Hepatocyte (in vitro differentiated cells): Measurements from ENCODE around the gene ZNF407. TPM values are rescaled to one million over a fixed set of nuclear protein-coding genes. Genes with fewer than 3 reads are reported as not detected.

ENCODE experiments used
- DNase-seq: peaks from one replicate; pipeline ENCODE4 v3.0.0-alpha.2; 2016; ENCODE audit warnings: low spot score
- H2AFZ ChIP-seq: fragments of 200-600 bp; sonication (generic); 2 replicates; pipeline ENCODE4 v1.6.0; 2016; ENCODE audit warnings: antibody characterized with exemption, mild to moderate bottlenecking
- H3K27ac ChIP-seq: fragments of 200-600 bp; sonication (generic); 2 replicates; pipeline ENCODE4 v1.5.1; 2016; ENCODE audit warnings: mild to moderate bottlenecking
- H3K27me3 ChIP-seq: fragments of 200-600 bp; sonication (generic); 2 replicates; pipeline ENCODE4 v1.6.1; 2016
- H3K36me3 ChIP-seq: fragments of 200-600 bp; sonication (generic); replicated peaks from 2 replicates; pipeline ENCODE4 v1.5.1; 2016; ENCODE audit warnings: low read depth; ENCODE audit not compliant: insufficient read depth
- H3K4me1 ChIP-seq: fragments of 200-600 bp; sonication (generic); 2 replicates; pipeline ENCODE4 v1.5.1; 2016; ENCODE audit warnings: mild to moderate bottlenecking, moderate library complexity; ENCODE audit not compliant: insufficient read depth
- H3K4me2 ChIP-seq: fragments of 200-600 bp; sonication (generic); 2 replicates; pipeline ENCODE4 v1.6.0; 2016
- H3K4me3 ChIP-seq: fragments of 200-600 bp; sonication (generic); 2 replicates; pipeline ENCODE4 v1.5.1; 2016; ENCODE audit warnings: mild to moderate bottlenecking
- H3K79me2 ChIP-seq: fragments of 200-600 bp; sonication (generic); 2 replicates; pipeline ENCODE4 v1.6.0; 2017; ENCODE audit warnings: mild to moderate bottlenecking
- H3K9me2 ChIP-seq: fragments of 200-600 bp; sonication (generic); replicated peaks from 2 replicates; pipeline ENCODE4 v1.6.0; 2017; ENCODE audit warnings: mild to moderate bottlenecking; ENCODE audit not compliant: insufficient read depth
- H3K9me3 ChIP-seq: fragments of 200-600 bp; sonication (generic); 2 replicates; pipeline ENCODE4 v1.5.1; 2016; ENCODE audit warnings: low read depth, mild to moderate bottlenecking
- H4K20me1 ChIP-seq: fragments of 200-600 bp; sonication (generic); 2 replicates; pipeline ENCODE4 v1.6.0; 2016; ENCODE audit warnings: mild to moderate bottlenecking; ENCODE audit not compliant: insufficient read depth, poor library complexity, severe bottlenecking
- EZH2 ChIP-seq: fragments of 200-600 bp; sonication (generic); IDR thresholded peaks from 2 replicates; pipeline ENCODE4 v1.6.1; 2016; ENCODE audit warnings: antibody characterized with exemption, mild to moderate bottlenecking, borderline replicate concordance
- EZH2phosphoT487 ChIP-seq: fragments of 200-600 bp; sonication (generic); IDR thresholded peaks from one replicate; pipeline ENCODE4 v1.6.1; 2018; ENCODE audit warnings: antibody characterized with exemption, mild to moderate bottlenecking, low read depth, moderate library complexity; ENCODE audit not compliant: unreplicated experiment, severe bottlenecking
- whole genome bisulfite sequencing: methylation state at CpG from one replicate; pipeline ENCODE4 v1.1.6; 2016; ENCODE audit warnings: low lambda C conversion rate; ENCODE audit errors: missing lambda C conversion rate; 5-methylcytosine and 5-hydroxymethylcytosine counted together
- polyA plus RNA-seq: library from polyadenylated mRNA; unstranded; fragments of >200 nt; fragmentation: Nextera tagmentation; extraction: Ambion mirVana; gene quantifications from 2 replicates; pipeline ENCODE4 v1.2.1, GENCODE V29; 2016
- total RNA-seq: library from RNA; depleted of rRNA; stranded (reverse); fragments of >200 nt; gene quantifications from 2 replicates; pipeline ENCODE4 v1.2.3, GENCODE V29; 2014
- TF ChIP-seq, protein P1 (sequence below): fragments of 200-600 bp; sonication (generic); IDR thresholded peaks from 2 replicates; pipeline ENCODE4 v1.5.1; 2016; ENCODE audit warnings: antibody characterized with exemption, mild to moderate bottlenecking; ENCODE audit not compliant: poor library complexity

Gene ZNF407
- total and polyA plus RNA-seq, 2 experiments from 2014 or later, result 3.2 to 12.4 TPM

DNA sequence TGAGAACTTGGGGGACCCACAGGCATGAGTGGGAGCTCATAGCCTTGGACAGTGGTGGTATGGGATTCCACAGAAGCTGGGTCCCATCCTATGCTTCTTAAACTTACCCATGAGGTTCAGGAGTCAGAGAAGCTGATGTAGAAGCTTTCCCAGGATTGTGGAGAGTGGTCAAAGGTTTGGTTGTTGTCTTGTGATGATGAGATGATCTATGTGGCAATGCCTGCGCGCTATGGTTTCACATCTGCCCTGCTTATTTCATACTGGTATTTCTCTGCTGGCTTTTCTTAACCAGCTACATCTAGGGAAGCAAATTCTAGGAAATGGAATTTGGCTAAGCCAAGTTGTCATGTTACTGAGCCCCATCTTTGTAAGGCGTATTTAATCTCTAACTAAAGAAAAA lies 168.6 kb downstream of the ZNF407 start:
- peaks cover 3% of the 10 kb centered on the region for H4K20me1 ChIP-seq
- no peak overlapping the region for H3K4me2 ChIP-seq
- no peaks in the 10 kb centered on the region for H3K79me2 ChIP-seq
- H3K36me3 ChIP-seq, result no peaks in the 10 kb centered on the region
- H3K27me3 ChIP-seq, result no peaks in the 10 kb centered on the region
- no peak overlapping the region for H3K4me3 ChIP-seq
- TF ChIP-seq EZH2 (no peak), EZH2phosphoT487 (no peak)
- TF ChIP-seq, protein P1, sequence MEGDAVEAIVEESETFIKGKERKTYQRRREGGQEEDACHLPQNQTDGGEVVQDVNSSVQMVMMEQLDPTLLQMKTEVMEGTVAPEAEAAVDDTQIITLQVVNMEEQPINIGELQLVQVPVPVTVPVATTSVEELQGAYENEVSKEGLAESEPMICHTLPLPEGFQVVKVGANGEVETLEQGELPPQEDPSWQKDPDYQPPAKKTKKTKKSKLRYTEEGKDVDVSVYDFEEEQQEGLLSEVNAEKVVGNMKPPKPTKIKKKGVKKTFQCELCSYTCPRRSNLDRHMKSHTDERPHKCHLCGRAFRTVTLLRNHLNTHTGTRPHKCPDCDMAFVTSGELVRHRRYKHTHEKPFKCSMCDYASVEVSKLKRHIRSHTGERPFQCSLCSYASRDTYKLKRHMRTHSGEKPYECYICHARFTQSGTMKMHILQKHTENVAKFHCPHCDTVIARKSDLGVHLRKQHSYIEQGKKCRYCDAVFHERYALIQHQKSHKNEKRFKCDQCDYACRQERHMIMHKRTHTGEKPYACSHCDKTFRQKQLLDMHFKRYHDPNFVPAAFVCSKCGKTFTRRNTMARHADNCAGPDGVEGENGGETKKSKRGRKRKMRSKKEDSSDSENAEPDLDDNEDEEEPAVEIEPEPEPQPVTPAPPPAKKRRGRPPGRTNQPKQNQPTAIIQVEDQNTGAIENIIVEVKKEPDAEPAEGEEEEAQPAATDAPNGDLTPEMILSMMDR, result no peak
- H3K27ac ChIP-seq, result no peak overlapping the region
- WGBS, result 95% methylated on average over 3 of the region's 3 CpGs
- H3K9me2 ChIP-seq, result no peaks in the 10 kb centered on the region
- no peaks in the 10 kb centered on the region for H3K4me1 ChIP-seq
- H3K9me3 ChIP-seq, result no peaks in the 10 kb centered on the region
- DNase-seq, result no peak
- H2AFZ ChIP-seq, result no peak overlapping the region

GRCh38 chr18:74768096-74768495 lies 170.4 kb downstream of the ZNF407 start:
- Histone ChIP-seq H2AFZ (no peak overlapping the region), H3K4me2 (no peak overlapping the region), H3K9me2 (no peaks in the 10 kb centered on the region), H3K4me1 (no peaks in the 10 kb centered on the region), H4K20me1 (peaks cover 3% of the 10 kb centered on the region), H3K4me3 (no peak overlapping the region), H3K36me3 (no peaks in the 10 kb centered on the region), H3K27ac (no peak overlapping the region), H3K27me3 (no peaks in the 10 kb centered on the region), H3K9me3 (no peaks in the 10 kb centered on the region), H3K79me2 (no peaks in the 10 kb centered on the region)
- no peak for DNase-seq
- TF ChIP-seq, protein P1, result no peak
- TF ChIP-seq EZH2phosphoT487, result no peak
- TF ChIP-seq EZH2, result no peak
- WGBS, result 96% methylated on average over 2 of the region's 2 CpGs

GRCh38 chr18:74773171-74773624 lies 175.5 kb downstream of the ZNF407 start:
- Histone ChIP-seq H3K4me1 (no peaks in the 10 kb centered on the region), H3K4me3 (no peak overlapping the region), H3K27me3 (no peaks in the 10 kb centered on the region), H4K20me1 (peaks cover 3% of the 10 kb centered on the region), H3K4me2 (no peak overlapping the region), H3K36me3 (no peaks in the 10 kb centered on the region), H3K79me2 (no peaks in the 10 kb centered on the region), H3K9me3 (no peaks in the 10 kb centered on the region), H3K9me2 (no peaks in the 10 kb centered on the region), H2AFZ (no peak overlapping the region), H3K27ac (no peak overlapping the region)
- TF ChIP-seq EZH2, result no peak
- TF ChIP-seq EZH2phosphoT487, result no peak
- TF ChIP-seq, protein P1, result no peak
- DNase-seq, result no peak
- over 99% methylated on average over 3 of the region's 3 CpGs for WGBS

- Histone ChIP-seq H3K4me1 (no peaks in the 10 kb centered on the region), H3K9me2 (no peaks in the 10 kb centered on the region), H3K27ac (no peak overlapping the region), H3K27me3 (no peaks in the 10 kb centered on the region), H3K79me2 (no peaks in the 10 kb centered on the region), H3K4me2 (no peak overlapping the region), H4K20me1 (peaks cover 3% of the 10 kb centered on the region), H3K36me3 (no peaks in the 10 kb centered on the region), H3K4me3 (no peak overlapping the region), H2AFZ (no peak overlapping the region), H3K9me3 (no peaks in the 10 kb centered on the region)
- no peak for DNase-seq
- TF ChIP-seq, protein P1, result no peak
- TF ChIP-seq EZH2, result no peak
- no peak for TF ChIP-seq EZH2phosphoT487
- WGBS, result 88% methylated on average over 5 of the region's 5 CpGs
These were observed 176.8 kb downstream of the ZNF407 start for GRCh38 chr18:74774486-74774885.
